B cell (primary cell): ENCODE measurements around the gene KIF2A.

ENCODE experiments used
- EZH2 ChIP-seq: IDR thresholded peaks from 2 replicates; pipeline ENCODE4 v1.6.1; 2012; ENCODE audit warnings: borderline replicate concordance, low read depth, mild to moderate bottlenecking, moderate library complexity, low read length; ENCODE audit not compliant: insufficient read depth, poor library complexity, severe bottlenecking
- TF ChIP-seq, protein P1 (sequence below): fragments of 200-600 bp; IDR thresholded peaks from one replicate; pipeline ENCODE4 v1.8.0; 2022; ENCODE audit warnings: antibody characterized with exemption, mild to moderate bottlenecking

DNA sequence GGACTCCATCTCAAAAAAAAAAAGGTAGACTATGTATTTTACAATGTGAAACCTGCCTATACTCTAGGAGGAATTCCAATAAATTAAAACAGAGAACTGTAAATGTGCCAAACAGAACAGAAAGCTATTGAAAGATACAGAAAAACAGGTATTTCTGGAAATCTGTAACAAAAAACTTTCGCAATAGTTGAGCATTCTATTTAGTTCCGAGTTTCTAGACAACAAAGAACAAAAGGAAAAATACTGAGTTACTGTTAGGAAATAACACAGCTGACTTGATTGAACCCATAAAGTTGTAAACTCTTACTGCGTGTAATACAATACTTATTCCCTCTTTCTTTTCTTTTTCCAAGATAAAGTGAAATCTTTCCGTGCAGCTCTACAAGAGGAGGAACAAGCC is 79.1 kb downstream of the KIF2A start:
- TF ChIP-seq, protein P1, sequence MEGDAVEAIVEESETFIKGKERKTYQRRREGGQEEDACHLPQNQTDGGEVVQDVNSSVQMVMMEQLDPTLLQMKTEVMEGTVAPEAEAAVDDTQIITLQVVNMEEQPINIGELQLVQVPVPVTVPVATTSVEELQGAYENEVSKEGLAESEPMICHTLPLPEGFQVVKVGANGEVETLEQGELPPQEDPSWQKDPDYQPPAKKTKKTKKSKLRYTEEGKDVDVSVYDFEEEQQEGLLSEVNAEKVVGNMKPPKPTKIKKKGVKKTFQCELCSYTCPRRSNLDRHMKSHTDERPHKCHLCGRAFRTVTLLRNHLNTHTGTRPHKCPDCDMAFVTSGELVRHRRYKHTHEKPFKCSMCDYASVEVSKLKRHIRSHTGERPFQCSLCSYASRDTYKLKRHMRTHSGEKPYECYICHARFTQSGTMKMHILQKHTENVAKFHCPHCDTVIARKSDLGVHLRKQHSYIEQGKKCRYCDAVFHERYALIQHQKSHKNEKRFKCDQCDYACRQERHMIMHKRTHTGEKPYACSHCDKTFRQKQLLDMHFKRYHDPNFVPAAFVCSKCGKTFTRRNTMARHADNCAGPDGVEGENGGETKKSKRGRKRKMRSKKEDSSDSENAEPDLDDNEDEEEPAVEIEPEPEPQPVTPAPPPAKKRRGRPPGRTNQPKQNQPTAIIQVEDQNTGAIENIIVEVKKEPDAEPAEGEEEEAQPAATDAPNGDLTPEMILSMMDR: no peak
- TF ChIP-seq EZH2: no peak
